Neutrophil (primary cell): ENCODE data around the gene TIMP2.
A peak's percentile ranks its signal among the peaks of the same experiment; 100 is the strongest.
"Not testable (repeated sequence)": the region's sequence is repeated elsewhere in the genome, so short reads cannot be mapped to it uniquely, and the experiment has no call there.

Experiments used
- H3K27ac ChIP-seq: fragments of 200-600 bp; sonication (generic); 2 replicates; pipeline ENCODE4 v1.5.1; 2016; ENCODE audit warnings: mild to moderate bottlenecking, moderate library complexity
- H3K27me3 ChIP-seq: fragments of 200-600 bp; sonication (generic); 2 replicates; pipeline ENCODE4 v1.6.0; 2016; ENCODE audit warnings: mild to moderate bottlenecking
- H3K36me3 ChIP-seq: fragments of 200-600 bp; sonication (generic); 2 replicates; pipeline ENCODE4 v1.5.1; 2017
- H3K4me1 ChIP-seq, 2 experiments: fragments of 200-600 bp in 1 of 2; sonication (generic) in 1 of 2; 1 replicate in 1 of 2; 2 replicates in 1 of 2; pipeline versions ENCODE4 v1.5.1 to v1.6.1; 2013 to 2016; ENCODE audit warnings: low read depth in 1 of 2, low read length in 1 of 2, mild to moderate bottlenecking in 1 of 2, moderate library complexity in 1 of 2; ENCODE audit not compliant: control insufficient read depth in 1 of 2, insufficient read depth in 1 of 2
- H3K4me3 ChIP-seq, 2 experiments: fragments of 200-600 bp in 1 of 2; sonication (generic) in 1 of 2; 1 replicate in 1 of 2; 2 replicates in 1 of 2; pipeline ENCODE4 v1.5.1; 2013 to 2016; ENCODE audit warnings: low read depth in 1 of 2, low read length in 1 of 2, mild to moderate bottlenecking in 1 of 2, moderate library complexity in 1 of 2
- H3K9me3 ChIP-seq: fragments of 200-600 bp; sonication (generic); 2 replicates; pipeline ENCODE4 v1.5.1; 2016
- TF ChIP-seq, protein P1 (sequence below): fragments of 200-600 bp; sonication (generic); IDR thresholded peaks from 2 replicates; pipeline ENCODE4 v1.5.1; 2016; ENCODE audit warnings: antibody characterized with exemption

TIMP2 gene

DNA sequence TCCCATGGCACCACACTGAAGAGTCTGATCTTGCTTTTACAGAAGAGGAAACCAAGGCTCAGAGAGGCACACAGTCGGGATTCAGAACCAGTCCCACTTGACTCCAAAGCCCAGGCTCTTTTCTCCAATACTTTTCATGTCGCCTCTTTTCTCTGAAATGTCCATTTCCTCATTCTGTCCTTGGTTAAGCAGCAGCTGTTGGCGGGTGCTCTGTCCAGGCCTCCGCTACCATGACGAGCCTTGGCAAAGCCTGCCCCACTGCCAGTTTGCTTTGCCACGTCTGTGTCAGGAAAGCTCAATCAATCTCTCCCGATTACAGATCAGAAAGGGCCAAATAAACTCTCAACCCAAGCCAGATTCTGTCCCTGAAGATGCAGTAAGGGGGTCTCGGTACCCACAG, 13.1 kb downstream of the TIMP2 start:
- Histone ChIP-seq H3K4me1 (peaks cover 80 to 85% of the 10 kb centered on the region in 2 experiments), H3K36me3 (no peaks in the 10 kb centered on the region), H3K4me3 (peak overlapping the region in 1 of 2 experiments; percentile 73), H3K27ac (peak overlapping the region; percentile 99), H3K9me3 (no peaks in the 10 kb centered on the region), H3K27me3 (no peaks in the 10 kb centered on the region)
- TF ChIP-seq, protein P1, sequence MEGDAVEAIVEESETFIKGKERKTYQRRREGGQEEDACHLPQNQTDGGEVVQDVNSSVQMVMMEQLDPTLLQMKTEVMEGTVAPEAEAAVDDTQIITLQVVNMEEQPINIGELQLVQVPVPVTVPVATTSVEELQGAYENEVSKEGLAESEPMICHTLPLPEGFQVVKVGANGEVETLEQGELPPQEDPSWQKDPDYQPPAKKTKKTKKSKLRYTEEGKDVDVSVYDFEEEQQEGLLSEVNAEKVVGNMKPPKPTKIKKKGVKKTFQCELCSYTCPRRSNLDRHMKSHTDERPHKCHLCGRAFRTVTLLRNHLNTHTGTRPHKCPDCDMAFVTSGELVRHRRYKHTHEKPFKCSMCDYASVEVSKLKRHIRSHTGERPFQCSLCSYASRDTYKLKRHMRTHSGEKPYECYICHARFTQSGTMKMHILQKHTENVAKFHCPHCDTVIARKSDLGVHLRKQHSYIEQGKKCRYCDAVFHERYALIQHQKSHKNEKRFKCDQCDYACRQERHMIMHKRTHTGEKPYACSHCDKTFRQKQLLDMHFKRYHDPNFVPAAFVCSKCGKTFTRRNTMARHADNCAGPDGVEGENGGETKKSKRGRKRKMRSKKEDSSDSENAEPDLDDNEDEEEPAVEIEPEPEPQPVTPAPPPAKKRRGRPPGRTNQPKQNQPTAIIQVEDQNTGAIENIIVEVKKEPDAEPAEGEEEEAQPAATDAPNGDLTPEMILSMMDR: no peak

DNA sequence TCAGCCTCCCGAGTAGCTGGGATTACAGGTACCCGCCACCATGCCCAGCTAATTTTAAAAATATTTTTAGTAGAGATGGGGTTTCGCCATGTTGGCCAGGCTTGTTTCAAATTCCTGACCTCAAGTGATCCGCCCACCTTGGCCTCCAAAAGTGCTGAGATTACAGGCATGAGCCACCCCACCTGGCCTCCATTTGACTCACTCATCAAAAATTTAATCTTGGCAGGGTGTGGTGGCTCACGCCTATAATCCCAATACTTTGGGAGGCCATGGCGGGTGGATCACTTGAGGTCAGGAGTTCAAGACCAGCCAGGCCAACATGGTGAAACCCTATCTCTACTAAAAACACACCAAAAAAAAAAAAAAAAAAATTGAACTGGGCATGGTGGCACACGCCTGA, 13.6 kb downstream of the TIMP2 start:
- Histone ChIP-seq H3K4me1 (peaks cover 78 to 80% of the 10 kb centered on the region in 2 experiments), H3K27ac (peak overlapping the region; percentile 99), H3K4me3 (peak overlapping the region; percentile 39 to 73)
- not testable (repeated sequence) for H3K9me3 ChIP-seq, H3K36me3 ChIP-seq, H3K27me3 ChIP-seq

DNA sequence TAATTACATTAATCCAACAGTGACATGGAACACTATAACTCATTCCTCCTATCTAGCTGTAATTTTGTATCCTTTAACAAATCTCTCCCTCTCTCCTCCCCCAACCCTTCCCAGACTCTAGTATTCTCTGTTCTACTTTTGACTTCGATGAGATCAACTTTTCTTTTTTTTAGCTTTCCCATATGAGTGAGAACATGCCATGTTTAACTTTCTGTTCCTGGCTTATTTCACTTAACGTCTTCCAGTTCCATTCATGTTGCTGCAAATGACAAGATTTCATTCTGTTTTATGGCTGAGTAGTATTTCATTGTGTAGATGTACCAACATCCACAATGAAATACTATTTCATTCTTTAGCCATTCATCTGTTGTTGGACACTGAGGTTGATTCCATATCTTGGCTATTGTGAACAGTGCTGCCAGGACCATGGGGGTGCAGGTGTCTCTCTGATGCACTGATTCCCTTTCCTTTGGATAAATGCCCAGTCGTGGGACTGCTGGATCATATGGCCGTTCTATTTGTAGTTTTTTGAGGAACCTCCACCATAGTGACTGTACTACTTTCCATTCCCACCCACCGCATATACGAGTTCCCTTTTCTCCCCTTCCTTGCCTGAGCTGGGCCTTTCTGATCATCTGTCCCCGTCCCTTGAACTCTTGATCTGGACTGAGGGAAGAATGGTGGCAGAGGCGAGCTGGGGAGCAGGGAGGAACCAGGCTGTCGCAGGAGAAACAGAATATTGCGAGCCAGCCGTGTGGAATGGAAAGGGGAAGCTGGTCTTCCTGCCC, 14.5 kb downstream of the TIMP2 start:
- Histone ChIP-seq H3K27me3 (no peaks in the 10 kb centered on the region), H3K9me3 (no peaks in the 10 kb centered on the region), H3K4me1 (peaks cover 70 to 71% of the 10 kb centered on the region in 2 experiments), H3K36me3 (no peaks in the 10 kb centered on the region), H3K4me3 (peak overlapping the region; percentile 39 to 73), H3K27ac (peak overlapping the region; percentile 99)
- TF ChIP-seq, protein P1: no peak

DNA sequence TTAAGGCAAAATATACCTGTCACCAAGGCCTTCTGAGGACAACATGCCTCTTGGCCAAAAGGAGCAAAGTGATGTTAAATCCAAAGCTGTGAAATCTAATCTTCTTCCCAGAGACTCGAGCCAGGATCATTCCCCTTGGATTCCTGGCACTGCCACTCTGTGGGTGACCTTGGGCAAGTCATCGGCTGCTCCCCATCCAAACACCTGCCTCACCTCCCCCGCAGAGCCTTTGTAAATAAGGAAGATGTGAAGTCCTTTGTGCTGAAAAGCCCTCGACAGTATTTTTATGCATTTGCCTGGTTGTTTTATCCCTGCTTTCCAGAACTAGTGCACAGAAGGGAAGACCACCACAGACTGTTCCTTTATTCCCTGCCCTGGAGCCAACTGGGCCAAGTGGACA, 16.8 kb downstream of the TIMP2 start:
- TF ChIP-seq, protein P1: no peak
- Histone ChIP-seq H3K4me1 (peaks cover 49 to 50% of the 10 kb centered on the region in 2 experiments), H3K4me3 (no peak overlapping the region), H3K27ac (peak overlapping the region; percentile 99), H3K9me3 (no peaks in the 10 kb centered on the region), H3K36me3 (peaks cover 12% of the 10 kb centered on the region), H3K27me3 (no peaks in the 10 kb centered on the region)

DNA sequence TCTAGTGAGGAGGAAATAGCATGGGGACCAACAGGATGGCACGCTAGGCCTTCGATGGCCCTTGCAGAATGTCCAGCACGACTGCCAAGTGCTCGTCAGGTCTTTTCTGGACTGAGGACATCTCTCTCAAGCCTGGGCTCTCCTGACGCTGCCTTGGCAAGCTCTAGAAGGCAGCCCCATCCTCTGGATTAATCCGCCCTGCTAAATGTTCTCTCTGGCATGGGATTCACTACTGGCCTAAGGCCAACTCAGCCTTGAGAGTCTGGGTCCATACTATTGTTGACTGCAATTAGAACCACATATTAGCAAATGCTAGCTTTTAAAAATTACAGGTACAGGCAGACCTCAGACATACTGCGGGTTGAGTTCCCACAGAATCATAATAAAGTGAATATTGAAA, 19.6 kb downstream of the TIMP2 start:
- H3K36me3 ChIP-seq: peaks cover 40% of the 10 kb centered on the region
- peaks cover 20 to 22% of the 10 kb centered on the region in 2 experiments for H3K4me1 ChIP-seq
- no peaks in the 10 kb centered on the region for H3K9me3 ChIP-seq
- TF ChIP-seq, protein P1: no peak
- no peak overlapping the region for H3K4me3 ChIP-seq
- H3K27ac ChIP-seq: peak overlapping the region; percentile 58
- no peaks in the 10 kb centered on the region for H3K27me3 ChIP-seq

DNA sequence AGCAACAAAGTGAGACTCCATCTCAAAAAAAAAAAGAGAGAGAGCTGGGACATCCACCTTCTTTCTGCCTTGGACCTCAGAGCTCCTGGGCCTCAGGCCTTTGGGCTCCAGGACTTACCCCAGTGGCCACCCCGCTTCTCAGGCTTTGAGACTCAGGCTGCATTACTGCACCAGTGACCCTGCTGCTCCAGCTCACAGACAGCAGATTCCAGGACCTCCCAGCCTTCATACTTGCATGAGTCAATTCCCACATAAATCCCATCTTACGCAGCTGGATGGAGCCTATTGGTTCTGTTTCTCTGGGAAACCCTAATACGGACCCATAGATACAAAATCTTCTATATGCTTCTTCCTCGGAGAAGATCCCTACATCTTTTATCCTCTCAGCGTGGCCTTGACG, 20.1 kb downstream of the TIMP2 start:
- H3K27ac ChIP-seq: peak overlapping the region; percentile 58
- H3K4me3 ChIP-seq: no peak overlapping the region
- H3K36me3 ChIP-seq: peaks cover 45% of the 10 kb centered on the region
- H3K4me1 ChIP-seq: peaks cover 16 to 18% of the 10 kb centered on the region in 2 experiments
- no peaks in the 10 kb centered on the region for H3K9me3 ChIP-seq
- H3K27me3 ChIP-seq: no peaks in the 10 kb centered on the region
- TF ChIP-seq, protein P1: no peak
